GM19239 (cell line): ENCODE results near the gene TMEM191B.
"Not testable (repeated sequence)": the region's sequence is repeated elsewhere in the genome, so short reads cannot be mapped to it uniquely, and the experiment has no call there.

Experiments used
- DNase-seq: peaks from one replicate; pipeline ENCODE4 v3.0.0; 2011; ENCODE audit warnings: low spot score; ENCODE audit not compliant: insufficient read length
- FAIRE-seq: peaks from 2 replicates; lab custom pipeline; 2011; peaks lifted over from hg19 to GRCh38; lab: Jason Lieb, UNC

The TMEM191B gene

GRCh38 chr22:18554280-18555256 is 27.0 kb downstream of the TMEM191B start:
- DNase-seq, FAIRE-seq: not testable (repeated sequence)

- FAIRE-seq, DNase-seq: not testable (repeated sequence)
These were observed 30.9 kb downstream of the TMEM191B start for GRCh38 chr22:18558516-18558915.

- not testable (repeated sequence) for DNase-seq, FAIRE-seq
These were observed 31.3 kb downstream of the TMEM191B start for GRCh38 chr22:18558939-18559338.

GRCh38 chr22:18560099-18560974 is 32.7 kb downstream of the TMEM191B start:
- FAIRE-seq, DNase-seq: not testable (repeated sequence)

DNA sequence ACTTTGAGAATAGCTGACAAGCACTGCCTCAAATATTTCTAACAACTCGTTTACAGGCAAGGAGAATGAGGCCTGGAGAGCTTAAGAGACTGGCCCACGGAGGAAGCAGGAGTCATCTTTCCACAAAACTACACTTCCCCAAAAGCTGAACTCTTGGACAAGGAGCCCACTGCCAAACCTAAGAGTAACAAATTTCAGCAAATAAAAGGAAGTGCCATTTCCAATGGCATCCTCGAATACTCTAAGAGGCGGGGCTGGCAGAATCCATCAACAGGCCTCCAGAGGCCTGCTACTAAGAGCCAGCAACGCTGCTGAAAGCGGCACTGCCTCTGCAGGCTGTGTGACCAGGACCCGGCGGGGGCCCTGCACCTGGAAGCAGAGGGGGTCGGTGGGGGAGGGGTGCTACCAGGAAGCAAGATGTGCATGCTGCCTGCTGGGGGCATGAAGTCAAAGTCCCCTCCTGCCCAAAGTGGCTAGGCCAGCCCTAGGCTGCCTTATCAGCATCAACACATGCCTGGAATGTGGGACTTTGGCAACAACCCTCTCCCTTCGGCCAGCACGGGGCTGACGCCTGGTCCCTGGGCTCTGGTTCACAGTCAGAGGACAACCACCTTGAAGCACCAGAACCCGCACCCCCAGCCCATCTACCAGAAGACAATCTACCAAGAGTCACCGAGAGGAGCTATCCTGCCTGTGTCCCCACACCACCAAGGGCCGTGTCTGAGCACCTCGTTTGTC is 43.1 kb downstream of the TMEM191B start:
- not testable (repeated sequence) for FAIRE-seq, DNase-seq

- DNase-seq, FAIRE-seq: not testable (repeated sequence)
These were observed 46.0 kb downstream of the TMEM191B start for GRCh38 chr22:18573483-18574164.

DNA sequence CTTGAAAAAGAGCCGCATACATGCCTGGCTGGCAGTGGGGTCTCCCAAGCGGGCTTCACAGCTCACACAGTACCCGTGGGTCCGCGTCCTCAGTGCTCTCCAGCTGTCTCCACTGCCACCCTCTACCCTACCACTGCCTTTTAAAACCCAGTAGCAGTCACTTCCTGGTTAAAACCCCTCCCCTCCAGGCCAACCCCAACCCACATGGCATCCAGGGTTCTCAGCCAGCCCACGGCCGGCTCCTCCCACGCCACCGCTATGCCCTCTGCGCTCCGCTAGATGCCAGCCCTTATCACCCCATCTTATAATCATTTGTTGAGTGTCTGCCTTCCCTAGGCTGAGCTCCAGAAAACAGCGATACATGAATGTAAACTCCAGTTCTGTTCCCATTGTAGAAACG is 47.0 kb downstream of the TMEM191B start:
- FAIRE-seq, DNase-seq: not testable (repeated sequence)

GRCh38 chr22:18575686-18576085 is 48.1 kb downstream of the TMEM191B start:
- FAIRE-seq, DNase-seq: not testable (repeated sequence)

DNA sequence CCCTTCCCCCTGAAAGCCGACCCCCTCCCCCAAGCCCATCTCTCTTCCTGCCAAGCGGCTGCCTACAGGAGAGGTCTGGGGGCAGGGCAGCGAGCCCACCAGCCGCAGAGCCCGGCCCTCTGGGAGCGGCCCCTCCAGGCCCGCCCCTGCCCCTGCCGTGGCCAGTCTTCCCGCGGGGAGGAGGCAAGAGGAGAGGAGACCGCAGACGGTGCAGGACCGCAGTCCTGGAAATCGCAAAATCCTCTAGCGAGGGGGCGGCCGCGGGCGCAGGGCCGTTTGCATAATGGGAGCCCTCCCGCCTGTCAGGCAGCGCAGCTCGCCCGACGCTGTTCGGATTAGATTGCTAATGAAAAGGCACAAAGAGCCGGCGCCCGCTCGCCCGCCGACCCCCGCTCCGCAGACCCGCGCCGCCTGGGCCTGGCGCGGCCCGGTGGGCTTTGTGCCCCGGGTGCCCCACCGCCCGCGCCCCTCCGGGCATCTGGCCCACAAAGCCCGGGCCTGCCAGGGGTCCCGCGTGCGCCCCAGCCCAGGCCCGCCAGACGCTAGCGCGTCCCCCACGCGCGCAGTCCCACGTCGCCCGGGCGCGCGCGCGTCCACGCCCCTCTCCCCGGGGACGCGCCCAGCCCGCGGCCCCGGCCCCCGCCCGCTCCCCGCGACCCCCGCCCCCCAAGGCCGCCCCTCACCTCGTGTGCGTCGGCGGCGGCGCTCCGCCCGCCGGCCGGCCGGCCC is 49.7 kb downstream of the TMEM191B start:
- DNase-seq, FAIRE-seq: not testable (repeated sequence)

GRCh38 chr22:18577847-18578246 is 50.2 kb downstream of the TMEM191B start:
- DNase-seq, FAIRE-seq: not testable (repeated sequence)
